NCI-H345 treated with DMSO at 0.1 percent for 48 hours (cell line): Measurements from ENCODE around the gene TGFBR3L.
"Not testable (repeated sequence)": the region's sequence is repeated elsewhere in the genome, so short reads cannot be mapped to it uniquely, and the experiment has no call there.

Experiments used
- DNase-seq: peaks from one replicate; lab custom pipeline; 2025; ENCODE audit not compliant: unreplicated experiment; lab: John Stamatoyannopoulos, UW

TGFBR3L gene

DNA sequence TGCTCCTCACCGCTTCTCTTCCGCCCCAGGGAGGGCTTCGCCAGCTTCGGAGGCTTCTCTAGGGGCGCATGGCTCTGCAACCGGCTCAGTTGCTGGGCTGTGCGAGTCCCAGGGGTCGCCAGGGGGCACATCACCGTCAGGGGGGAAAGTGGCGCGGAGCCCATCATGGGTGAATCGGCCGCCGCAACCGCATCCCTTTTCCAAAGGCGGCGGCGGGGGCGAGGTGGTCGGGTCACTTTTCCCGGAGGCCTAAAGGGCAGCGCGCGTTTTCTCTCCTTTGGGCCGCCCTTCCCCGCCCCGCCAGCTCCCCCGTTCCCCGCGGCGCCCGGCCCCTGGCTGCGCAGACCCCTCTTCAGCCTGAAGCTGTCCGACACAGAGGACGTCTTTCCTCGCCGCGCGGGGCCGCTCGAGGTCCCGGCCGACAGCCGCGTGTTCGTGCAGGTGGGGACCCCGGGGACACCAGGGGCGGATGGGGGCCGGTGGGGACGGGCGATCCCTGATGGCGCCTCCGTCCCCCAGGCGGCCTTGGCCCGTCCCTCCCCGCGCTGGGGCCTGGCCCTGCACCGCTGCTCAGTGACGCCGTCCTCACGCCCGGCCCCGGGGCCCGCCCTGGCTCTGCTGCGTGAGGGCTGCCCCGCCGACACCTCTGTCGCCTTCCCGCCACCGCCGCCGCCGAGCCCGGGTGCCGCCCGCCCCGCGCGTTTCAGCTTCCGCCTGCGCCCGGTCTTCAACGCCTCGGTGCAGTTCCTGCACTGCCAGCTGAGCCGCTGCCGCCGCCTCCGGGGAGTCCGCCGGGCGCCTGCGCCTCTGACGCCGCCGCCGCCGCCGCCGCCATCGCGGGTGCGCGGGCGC is 1.7 kb downstream of the TGFBR3L start:
- DNase-seq = no peak

- no peak for DNase-seq
Measured at GRCh38 chr19:7916955-7917266, 2.3 kb downstream of the TGFBR3L start.

DNA sequence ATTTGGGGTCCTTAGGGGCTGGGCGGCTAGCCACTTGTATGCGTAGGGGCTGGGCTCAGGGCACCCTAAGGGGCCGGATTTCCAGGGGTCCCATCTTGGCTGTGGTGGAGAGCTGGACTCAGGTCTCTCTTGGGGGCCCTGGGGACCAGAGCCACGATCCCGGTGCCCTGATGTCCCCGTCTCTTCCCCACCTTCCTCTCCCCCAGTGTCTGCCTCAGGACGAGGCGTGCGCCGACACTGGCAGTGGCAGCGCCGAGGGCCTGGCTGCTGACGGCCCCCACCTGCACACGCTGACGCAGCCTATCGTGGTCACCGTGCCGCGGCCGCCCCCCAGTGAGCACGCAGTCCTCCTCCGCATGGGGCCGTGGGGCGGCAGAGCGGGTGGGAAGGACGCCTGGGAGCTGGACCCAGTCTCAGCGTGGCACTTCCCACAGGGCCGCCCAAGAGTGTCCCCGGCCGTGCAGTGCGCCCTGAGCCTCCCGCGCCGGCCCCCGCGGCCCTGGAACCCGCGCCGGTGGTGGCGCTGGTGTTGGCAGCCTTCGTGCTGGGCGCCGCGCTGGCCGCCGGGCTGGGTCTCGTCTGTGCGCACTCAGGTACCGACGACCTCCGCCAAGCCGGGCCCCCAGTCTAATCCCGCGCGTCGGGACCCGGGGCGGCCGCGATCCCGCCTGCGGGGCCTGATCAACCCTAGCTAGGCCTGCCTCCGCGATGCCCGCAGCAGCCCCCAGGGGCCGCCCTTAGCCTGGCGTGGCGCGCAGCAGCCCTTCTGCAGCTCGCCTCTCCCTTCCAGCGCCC is 2.8 kb downstream of the TGFBR3L start:
- peak; percentile 29 for DNase-seq

DNA sequence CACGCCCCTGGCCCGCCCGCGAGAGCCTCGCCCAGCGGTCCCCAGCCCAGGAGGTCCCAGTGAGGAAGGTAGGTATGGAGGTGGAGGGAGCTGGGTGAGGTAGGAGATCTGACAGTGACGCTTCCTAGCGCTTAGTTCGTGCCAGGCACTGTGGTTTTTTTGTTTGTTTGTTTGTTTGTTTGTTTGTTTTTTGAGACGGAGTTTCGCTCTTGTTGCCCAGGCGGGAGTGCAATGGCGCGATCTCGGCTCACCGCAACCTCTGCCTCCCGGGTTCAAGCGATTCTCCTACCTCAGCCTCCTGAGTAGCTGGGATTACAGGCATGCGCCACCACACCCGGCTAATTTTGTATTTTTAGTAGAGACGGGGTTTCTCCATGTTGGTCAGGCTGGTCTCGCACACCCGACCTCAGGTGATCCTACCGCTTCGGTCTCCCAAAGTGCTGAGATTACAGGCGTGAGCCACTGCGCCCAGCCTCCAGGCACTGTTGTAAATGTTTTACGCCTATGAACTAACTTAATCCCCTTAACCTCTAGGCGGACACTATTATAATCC is 3.5 kb downstream of the TGFBR3L start:
- not testable (repeated sequence) for DNase-seq

DNA sequence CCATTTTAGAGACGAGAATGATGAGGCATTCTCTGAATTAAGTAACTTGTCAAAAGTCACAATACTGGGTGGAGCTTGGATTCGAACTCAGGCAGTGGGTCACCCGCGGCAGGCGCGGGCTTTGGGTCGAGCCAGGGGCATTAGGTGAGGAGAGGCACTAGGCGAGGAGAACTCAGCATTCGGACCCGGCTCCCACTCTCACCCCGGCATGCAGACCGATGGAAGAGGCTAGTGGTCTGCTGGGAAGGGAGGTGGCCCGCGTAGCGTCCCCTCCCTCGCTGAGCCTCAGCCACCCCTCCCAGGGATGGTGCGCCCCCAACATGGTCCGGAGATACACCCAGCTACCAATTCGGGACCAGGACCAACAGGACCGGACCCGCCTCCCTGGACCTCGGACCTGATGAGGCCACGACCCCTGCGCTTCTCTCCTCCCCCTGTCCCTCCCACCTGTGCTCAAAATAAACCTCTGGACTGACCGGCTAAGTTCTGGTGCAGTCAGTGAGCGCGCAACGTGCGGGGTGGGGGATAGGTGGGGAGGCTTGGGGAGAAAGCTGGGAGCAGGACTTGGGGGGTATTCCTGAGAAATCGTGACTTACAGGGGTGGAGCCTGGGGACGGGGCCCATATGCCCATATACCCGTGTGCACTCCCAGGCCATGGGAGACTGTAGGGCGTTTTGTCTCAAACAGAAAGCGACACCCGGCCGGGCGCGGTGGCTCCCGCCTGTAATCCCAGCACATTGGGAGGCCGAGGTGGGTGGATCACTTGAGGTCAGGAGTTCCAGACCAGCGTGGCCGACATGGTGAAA is 4.2 kb downstream of the TGFBR3L start:
- DNase-seq = no peak

DNA sequence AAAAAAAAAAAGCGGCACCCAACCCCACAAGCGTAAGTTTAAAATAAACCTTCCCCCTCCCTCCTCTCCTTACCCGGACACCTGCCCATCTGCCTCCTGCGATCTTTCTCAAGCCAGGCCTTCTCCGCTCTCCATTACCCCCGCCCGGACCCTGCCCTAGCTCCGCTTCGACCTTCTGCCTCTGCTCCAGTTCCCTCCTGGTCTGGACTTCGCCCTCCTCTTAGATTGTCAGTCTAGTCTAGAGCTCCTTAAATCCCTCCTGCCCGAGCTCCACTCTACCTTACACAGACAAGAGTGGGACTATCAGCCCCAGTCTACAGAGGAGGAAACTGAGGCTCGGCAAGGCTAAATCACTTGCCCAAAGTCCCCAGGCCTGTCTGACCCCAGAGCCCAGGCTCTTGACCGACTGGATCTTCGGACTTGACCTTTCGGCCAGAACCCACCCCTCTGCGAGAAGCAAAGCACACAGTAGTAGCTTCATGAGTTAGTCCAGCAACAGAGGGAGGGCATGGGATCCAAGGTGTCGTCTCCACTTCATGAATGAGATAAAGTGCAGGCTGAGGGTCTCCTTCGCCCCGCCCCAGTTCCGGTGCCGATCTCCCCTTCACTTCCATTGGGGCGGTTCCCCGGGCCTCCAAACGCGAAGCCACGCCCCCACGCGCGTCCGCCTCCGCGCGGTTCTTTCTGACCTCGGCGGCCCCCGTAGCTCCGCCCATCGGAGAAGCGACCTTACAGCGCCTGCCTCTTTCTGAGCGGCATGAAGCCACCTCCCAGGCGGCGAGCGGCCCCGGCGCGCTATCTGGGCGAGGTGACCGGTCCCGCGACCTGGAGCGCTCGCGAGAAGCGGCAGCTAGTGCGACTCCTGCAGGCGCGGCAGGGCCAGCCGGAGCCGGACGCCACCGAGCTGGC is 5.2 kb downstream of the TGFBR3L start, which contains the start of gene SNAPC2:
TSS of gene SNAPC2 (plus strand) at position 729 of the 909 bp plus-strand sequence. CDS start at position 758, 29 bp downstream.
- DNase-seq = peak; percentile 84

DNA sequence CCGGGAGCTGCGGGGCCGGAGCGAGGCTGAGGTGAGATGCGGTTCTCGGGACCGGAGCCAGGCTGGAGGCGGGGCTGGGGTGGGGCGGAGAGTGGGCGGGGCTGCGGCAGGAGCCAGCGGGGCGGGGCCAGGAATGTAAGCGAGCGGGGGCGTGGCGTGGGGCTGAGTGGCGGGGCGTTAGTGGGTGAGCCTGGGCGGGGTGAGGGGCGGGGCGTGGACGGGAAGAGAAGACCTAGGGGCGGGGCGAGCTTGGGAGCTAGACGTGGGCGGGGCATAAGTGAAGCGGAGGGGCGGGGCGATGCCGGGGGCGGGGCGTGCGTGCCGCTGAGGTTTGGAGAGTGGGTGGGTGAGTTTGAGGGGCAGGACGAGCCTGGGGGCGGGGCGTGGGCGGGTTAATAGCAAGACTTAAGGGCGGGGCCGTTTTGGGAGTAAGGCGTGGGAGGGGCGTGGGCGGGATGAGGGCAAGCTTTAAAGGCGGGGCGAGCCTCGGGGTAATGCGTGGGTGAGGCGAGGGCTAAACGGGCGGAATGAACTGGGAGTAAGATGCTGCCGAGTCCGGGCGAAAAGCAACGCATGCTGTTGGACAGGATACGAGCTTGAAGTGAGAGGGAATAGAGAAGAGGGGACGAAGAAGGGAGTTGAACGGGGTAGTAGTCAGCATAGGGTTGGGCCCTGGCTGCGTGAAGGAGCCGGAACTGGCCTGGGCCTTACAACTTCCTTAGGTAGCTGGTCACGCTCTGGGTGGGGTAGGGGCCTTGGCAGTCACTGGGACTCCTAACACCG is 6.1 kb downstream of the TGFBR3L start:
- DNase-seq = peak; percentile 90

DNA sequence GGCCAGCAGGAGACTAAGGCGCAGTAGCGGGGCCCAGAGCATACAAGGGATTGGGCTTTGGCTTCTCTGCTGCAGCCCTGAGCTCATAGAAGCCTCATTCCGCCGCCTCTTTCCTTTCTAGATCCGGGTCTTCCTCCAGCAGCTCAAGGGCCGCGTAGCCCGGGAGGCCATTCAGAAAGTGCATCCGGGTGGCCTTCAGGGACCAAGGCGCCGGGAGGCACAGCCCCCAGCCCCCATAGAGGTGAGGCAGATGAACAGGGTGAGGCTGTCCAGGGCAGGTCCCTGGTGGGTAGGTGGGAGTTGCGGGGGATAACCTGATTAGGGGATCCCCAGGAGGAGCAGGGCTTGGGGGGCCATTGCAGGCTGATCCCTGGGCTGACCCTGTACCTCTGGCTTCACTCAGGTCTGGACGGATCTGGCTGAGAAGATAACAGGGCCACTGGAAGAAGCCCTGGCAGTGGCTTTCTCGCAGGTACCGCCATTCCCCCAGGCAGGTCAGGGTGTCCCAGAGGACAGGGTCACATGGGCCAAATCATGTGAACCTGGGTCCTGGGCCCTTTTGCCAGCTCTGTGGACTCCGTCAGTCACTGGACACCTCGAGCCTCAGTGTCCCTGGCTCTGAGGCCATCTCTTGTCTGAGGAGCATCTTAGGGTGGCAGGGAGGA is 6.8 kb downstream of the TGFBR3L start:
- no peak for DNase-seq

DNA sequence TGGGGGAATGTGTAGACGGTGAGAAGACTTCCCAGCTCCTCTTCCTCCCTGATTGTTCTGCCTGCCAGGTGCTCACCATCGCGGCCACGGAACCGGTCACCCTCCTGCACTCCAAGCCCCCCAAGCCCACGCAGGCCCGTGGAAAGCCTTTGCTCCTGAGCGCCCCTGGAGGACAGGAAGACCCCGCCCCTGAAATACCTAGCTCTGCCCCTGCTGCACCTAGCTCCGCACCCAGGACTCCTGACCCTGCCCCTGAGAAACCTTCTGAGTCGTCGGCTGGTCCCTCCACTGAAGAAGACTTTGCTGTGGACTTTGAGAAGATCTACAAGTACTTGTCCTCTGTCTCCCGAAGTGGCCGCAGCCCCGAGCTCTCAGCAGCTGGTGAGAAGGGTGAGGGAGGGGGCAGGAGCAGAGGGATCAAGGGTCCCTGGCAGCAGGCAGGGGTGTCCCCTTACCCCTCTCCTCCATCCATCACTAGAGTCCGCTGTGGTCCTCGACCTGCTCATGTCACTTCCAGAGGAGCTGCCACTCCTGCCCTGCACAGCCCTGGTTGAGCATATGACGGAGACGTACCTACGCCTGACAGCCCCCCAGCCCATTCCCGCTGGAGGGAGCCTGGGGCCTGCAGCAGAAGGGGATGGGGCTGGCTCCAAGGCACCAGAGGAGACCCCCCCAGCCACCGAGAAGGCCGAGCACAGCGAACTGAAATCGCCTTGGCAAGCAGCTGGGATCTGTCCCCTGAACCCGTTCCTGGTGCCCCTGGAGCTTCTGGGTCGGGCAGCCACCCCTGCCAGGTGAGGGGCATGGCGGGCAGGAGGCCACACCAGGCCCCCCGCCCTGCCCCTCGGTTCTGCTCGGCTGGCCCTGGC is 7.6 kb downstream of the TGFBR3L start:
- no peak for DNase-seq

DNA sequence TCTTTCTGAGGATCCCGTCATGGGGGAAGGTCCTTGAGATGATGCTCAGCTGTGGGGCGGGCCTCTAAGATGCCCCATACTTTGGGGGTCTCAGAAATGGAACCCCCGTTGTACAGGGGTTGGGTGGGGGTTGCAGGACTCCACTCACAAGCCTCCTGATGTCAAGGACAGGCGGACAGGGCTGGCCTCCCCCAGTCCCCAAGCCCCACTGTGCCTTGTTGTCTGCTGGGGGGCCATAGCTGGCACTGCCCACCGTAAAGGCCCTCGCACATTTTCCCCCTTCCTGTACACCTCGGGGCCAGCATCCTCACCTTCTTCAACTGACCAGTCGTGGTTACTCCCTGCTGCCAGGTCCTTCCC is 8.2 kb downstream of the TGFBR3L start:
- no peak for DNase-seq

- DNase-seq = no peak
Measured at GRCh38 chr19:7923295-7924191, 8.9 kb downstream of the TGFBR3L start.

DNA sequence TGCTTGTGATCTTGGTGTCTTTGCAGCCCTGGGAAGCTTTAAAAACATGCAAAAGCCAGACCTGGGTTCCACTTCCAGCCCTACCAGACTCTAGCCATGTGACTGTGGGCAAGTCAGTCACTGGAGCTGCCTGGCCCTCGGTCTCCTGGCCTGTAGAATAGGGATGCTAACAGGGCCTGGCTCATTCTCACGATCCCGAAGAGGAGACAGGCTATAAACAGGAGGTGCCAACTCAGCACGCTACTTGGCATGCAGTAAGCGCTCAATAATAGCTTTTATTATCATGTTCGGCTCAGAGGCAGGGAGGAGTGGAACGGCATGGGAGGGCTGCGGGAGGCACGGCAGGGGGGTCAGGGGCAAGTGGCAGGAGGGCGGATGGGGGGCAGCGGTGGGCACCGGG is 9.6 kb downstream of the TGFBR3L start:
- no peak for DNase-seq

DNA sequence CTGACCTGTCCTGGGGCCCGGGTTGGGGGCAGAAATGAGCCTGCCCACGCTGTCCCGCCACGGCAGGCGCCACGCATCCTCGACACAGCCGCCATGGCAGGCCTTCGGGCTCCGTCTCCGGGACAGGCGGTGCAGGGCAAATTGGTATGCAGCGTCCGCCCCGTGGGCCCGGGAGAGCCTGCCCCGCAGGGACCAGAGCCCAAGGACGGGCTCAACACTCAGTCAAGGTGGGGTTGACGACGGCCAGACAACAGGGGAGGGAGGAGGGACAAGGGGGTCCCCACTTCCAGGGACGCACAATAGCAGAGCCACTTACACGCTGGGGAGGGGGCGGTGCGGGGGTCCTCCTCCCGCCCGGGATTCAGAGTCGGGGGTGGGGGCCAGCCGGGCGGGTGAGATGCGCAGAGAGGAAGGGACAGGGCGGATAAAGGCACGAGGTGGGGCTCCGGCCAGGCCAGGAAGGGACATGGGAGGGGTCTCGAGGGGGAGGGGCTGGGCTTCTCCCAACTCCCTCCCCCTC is 10.1 kb downstream of the TGFBR3L start:
- no peak for DNase-seq

DNA sequence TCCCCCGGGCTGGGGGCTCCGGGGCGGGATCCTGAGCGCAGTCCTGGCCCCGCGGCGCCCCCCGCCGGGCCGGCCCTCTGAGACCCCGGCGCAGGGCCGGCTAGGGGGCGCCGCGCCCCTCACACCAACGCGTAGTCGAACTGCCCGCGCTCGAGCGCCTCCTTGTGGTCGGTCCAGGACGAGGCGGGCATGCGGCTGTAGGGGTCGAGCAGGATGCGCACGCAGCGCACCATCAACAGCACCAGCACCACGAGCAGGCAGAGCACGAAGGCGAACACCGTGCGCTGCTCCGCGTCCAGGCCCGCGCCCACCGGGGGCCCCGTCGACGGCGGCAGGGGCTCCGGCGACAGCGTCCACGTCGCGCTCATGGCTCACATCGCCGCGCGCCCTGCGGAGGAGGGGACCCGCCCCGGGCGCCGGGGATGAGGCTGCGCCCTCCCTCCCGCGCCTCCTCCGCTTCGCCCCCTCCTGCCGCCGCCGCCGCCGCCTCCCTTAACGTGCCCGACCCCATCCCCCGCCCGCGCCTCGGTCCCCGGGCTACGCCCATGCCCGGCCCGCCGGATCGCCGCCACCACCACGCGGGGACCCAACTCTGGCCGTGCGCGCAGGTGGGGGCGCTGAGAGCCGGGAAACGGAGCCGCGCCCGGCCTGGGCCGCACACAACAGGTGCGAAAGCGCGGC is 10.7 kb downstream of the TGFBR3L start:
- peak; percentile 54 for DNase-seq

DNA sequence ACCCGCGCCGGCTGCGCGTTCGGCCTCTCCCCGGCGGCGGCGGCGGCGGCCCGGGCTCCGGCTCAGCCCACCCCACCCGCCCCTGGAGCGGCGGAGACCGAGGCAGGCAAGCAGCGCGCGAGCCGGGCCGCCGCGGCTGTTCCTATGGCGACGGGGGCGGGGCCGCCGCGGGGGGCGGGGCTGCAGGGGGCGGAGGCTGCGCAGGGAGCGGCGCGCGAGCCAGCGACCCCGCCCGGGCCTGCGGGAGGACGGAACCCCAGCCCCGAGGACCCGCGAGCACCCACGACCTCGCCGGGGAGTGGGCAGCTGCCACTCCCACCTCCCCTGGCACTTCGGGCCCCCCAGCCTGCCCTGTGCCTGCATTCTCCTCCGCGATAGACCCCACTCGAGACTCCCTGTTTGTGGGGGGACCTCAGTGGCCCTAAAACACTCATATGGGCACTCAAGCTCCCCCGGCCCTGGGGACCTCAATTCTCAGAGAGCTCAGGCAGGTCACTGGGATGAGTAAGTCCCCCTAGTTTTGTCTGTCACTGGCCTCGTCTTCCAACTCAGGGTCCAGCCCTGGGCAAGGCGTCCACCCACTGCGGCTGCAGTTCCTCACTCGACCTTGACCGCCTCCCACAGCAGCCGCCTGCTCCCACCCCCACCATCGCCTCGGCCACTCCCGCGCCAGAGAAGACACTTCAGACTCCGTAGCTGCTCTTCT is 11.5 kb downstream of the TGFBR3L start, which contains the start of gene CTXN1:
TSS of gene CTXN1 (minus strand) at position 115 of the 706 bp plus-strand sequence. CDS start 597 bp downstream, outside the sequence.
- DNase-seq = peak; percentile 17
